Measurements from ENCODE around the gene ADGRG4. TPM values are rescaled to one million over a fixed set of nuclear protein-coding genes. Genes with fewer than 3 reads are reported as not detected.
A peak's percentile ranks its signal among the peaks of the same experiment; 100 is the strongest.
"Not testable (repeated sequence)": the region's sequence is repeated elsewhere in the genome, so short reads cannot be mapped to it uniquely, and the experiment has no call there.

ADGRG4 gene, protein sequence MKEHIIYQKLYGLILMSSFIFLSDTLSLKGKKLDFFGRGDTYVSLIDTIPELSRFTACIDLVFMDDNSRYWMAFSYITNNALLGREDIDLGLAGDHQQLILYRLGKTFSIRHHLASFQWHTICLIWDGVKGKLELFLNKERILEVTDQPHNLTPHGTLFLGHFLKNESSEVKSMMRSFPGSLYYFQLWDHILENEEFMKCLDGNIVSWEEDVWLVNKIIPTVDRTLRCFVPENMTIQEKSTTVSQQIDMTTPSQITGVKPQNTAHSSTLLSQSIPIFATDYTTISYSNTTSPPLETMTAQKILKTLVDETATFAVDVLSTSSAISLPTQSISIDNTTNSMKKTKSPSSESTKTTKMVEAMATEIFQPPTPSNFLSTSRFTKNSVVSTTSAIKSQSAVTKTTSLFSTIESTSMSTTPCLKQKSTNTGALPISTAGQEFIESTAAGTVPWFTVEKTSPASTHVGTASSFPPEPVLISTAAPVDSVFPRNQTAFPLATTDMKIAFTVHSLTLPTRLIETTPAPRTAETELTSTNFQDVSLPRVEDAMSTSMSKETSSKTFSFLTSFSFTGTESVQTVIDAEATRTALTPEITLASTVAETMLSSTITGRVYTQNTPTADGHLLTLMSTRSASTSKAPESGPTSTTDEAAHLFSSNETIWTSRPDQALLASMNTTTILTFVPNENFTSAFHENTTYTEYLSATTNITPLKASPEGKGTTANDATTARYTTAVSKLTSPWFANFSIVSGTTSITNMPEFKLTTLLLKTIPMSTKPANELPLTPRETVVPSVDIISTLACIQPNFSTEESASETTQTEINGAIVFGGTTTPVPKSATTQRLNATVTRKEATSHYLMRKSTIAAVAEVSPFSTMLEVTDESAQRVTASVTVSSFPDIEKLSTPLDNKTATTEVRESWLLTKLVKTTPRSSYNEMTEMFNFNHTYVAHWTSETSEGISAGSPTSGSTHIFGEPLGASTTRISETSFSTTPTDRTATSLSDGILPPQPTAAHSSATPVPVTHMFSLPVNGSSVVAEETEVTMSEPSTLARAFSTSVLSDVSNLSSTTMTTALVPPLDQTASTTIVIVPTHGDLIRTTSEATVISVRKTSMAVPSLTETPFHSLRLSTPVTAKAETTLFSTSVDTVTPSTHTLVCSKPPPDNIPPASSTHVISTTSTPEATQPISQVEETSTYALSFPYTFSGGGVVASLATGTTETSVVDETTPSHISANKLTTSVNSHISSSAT (N-terminal part only)
- total RNA-seq (0.13 TPM), polyA plus RNA-seq (ENCODE audit: insufficient read depth, low read depth, low replicate concordance) (not detected)
- long read RNA-seq, donor 1 = 0 reads
- long read RNA-seq, donor 2 = 0 reads
- long read RNA-seq, donor 3 = 0 reads
- long read RNA-seq, donor 4 = 0 reads
- long read RNA-seq, donor 5 = 0 reads
- long read RNA-seq, donor 6 = 0 reads
- long read RNA-seq, donor 7 = 0 reads
- long read RNA-seq, donor 8 = 0 reads
- long read RNA-seq, donor 9 = 0 reads
- long read RNA-seq, donor 10 = 0 reads

DNA sequence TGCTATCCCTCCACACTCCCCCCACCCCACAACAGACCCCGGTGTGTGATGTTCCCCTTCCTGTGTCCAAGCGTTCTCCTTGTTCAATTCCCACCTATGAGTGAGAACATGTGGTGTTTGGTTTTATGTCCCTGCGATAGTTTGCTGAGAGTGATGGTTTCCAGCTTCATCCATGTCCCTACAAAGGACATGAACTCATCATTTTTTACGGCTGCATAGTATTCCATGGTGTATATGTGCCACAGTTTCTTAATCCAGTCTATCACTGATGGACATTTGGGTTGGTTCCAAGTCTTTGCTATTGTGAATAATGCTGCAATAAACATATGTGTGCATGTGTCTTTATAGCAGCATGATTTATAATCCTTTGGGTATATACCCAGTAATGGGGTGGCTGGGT lies at the start of gene ADGRG4:
Gene ADGRG4, plus strand, starts transcription at position 243 of the 400 bp plus-strand sequence. CDS start 7,815 bp downstream, outside the sequence.
- H3K4me1 ChIP-seq (ENCODE audit: control insufficient read depth in 2 of 3, insufficient read depth in 2 of 3, low read depth in 1 of 3, low read length in 3 of 3); FAIRE-seq; H3K36me3 ChIP-seq (ENCODE audit: control insufficient read depth in 2 of 3, insufficient read depth in 3 of 3, low read length in 3 of 3); H3K27ac ChIP-seq (ENCODE audit: low read depth in 2 of 2, low read length in 2 of 2); H3K4me3 ChIP-seq (ENCODE audit: low read length in 3 of 3); DNase-seq; intact Hi-C loops (cut with DNase I); H3K9ac ChIP-seq (ENCODE audit: low read length in 3 of 3); H3K9me3 ChIP-seq (ENCODE audit: control insufficient read depth in 2 of 3, insufficient read depth in 1 of 3, low read length in 3 of 3); H3K27me3 ChIP-seq (ENCODE audit: control insufficient read depth, insufficient read depth, low read length): not testable (repeated sequence)

DNA sequence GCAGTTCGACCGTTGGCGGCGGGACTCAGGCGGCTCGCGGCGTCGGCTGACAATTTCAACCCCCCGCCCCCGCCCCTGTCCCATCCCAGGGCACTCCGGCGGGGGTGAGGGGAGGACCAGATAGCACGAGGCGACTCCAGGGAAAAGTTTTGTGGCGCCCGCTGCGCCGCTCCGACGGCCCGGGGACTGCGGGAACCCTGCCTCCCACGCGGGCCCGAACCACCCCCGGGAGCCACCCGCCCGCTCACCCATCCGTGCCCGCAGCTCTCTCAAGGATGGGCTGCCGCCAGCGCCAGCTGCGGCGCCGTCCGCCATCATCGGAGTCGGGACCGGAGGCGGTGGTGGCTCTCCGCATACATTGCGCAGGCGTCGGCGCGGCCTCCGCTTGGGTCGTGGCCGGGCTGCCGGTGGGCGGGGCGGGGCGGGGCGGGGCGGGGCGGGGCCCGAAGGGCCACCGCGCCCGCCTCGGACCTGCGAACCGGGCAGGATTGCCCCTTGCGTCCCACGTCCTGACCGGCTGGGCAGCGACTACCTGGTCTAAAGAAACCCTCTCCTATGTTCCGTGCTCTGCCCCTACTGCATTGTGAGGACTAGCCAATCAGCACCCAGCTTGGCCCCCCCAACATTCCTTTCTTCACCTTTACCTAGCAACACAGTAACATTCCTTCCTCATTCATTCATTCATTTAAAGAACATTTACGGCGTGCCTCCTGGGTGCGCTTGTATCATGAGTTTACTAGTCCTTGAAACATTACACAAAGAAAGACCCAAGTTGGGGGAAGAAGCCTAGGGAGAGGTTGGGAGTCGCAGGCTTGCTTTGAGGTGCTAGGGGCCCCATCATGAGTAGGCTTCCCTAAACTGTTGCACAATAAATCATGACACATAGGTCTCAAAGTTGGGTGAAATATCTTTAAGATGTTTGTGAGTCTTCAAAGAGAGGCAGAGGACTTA lies 49.4 kb upstream of the ADGRG4 start, which contains the start of gene MAP7D3:
Gene MAP7D3, minus strand, starts transcription at position 360 of the 951 bp plus-strand sequence. Its CDS starts 42 bp downstream, at position 318.
- Histone ChIP-seq H3K9me3 (ENCODE audit: control insufficient read depth in 2 of 3, insufficient read depth in 1 of 3, low read length in 3 of 3) (no peaks in the 10 kb centered on the region), H3K4me3 (ENCODE audit: low read length in 3 of 3) (peak within 1 kb of the TSS; percentile 59 to 69 (median 67)), H3K27ac (ENCODE audit: low read depth in 2 of 2, low read length in 2 of 2) (no peak within 1 kb of the TSS), H3K27me3 (ENCODE audit: control insufficient read depth, insufficient read depth, low read length) (no peaks in the 10 kb centered on the region), H3K4me1 (ENCODE audit: control insufficient read depth in 2 of 3, insufficient read depth in 2 of 3, low read depth in 1 of 3, low read length in 3 of 3) (peaks cover 0 to 4% (median 0%) of the 10 kb centered on the region in 3 donors), H3K9ac (ENCODE audit: low read length in 3 of 3) (peak within 1 kb of the TSS in 2 of 3 donors; percentile 5 to 29), H3K36me3 (ENCODE audit: control insufficient read depth in 2 of 3, insufficient read depth in 3 of 3, low read length in 3 of 3) (no peaks in the 10 kb centered on the region)
- intact Hi-C loops (cut with DNase I) = no loop called here
- TF ChIP-seq, protein P1, sequence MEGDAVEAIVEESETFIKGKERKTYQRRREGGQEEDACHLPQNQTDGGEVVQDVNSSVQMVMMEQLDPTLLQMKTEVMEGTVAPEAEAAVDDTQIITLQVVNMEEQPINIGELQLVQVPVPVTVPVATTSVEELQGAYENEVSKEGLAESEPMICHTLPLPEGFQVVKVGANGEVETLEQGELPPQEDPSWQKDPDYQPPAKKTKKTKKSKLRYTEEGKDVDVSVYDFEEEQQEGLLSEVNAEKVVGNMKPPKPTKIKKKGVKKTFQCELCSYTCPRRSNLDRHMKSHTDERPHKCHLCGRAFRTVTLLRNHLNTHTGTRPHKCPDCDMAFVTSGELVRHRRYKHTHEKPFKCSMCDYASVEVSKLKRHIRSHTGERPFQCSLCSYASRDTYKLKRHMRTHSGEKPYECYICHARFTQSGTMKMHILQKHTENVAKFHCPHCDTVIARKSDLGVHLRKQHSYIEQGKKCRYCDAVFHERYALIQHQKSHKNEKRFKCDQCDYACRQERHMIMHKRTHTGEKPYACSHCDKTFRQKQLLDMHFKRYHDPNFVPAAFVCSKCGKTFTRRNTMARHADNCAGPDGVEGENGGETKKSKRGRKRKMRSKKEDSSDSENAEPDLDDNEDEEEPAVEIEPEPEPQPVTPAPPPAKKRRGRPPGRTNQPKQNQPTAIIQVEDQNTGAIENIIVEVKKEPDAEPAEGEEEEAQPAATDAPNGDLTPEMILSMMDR (IDR thresholded peaks at IDR 0.05; ENCODE audit: borderline replicate concordance, extremely low read depth, insufficient read depth) = no peak
- peak; percentile 52 to 86 (median 74) for DNase-seq
- FAIRE-seq = no peak

DNA sequence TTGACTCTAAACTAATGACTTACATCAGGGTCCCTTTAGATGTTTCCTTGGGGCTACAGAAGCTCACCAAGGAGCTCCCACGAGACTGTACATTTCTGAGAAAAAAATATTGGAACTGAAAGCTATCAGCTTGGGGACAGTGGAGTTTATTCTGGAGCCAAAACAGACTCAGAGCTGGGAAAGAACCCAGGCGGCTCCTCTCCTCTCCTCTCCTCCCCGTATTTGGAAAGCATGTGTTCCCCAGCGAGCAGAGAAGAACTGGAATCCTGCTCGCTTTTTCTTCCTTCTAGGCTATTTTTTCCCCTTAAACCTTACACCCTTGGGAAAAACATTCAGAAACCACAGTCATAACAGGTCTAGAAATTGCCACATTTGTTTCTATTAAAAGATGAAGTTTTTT lies 45.2 kb upstream of the ADGRG4 start:
- DNase-seq (no peak), FAIRE-seq (no peak)
- no peaks in the 10 kb centered on the region for H3K36me3 ChIP-seq (ENCODE audit: control insufficient read depth in 2 of 3, insufficient read depth in 3 of 3, low read length in 3 of 3)
- TF ChIP-seq, protein P1 (IDR thresholded peaks at IDR 0.05; ENCODE audit: borderline replicate concordance, extremely low read depth, insufficient read depth) = no peak
- no peak overlapping the region for H3K27ac ChIP-seq (ENCODE audit: low read depth in 2 of 2, low read length in 2 of 2)
- H3K9ac ChIP-seq (ENCODE audit: low read length in 3 of 3) = no peak overlapping the region
- H3K9me3 ChIP-seq (ENCODE audit: control insufficient read depth in 2 of 3, insufficient read depth in 1 of 3, low read length in 3 of 3) = no peaks in the 10 kb centered on the region
- H3K4me1 ChIP-seq (ENCODE audit: control insufficient read depth in 2 of 3, insufficient read depth in 2 of 3, low read depth in 1 of 3, low read length in 3 of 3) = peaks cover 0 to 4% (median 0%) of the 10 kb centered on the region in 3 donors
- intact Hi-C loops (cut with DNase I) = no loop called here
- H3K27me3 ChIP-seq (ENCODE audit: control insufficient read depth, insufficient read depth, low read length) = no peaks in the 10 kb centered on the region
- H3K4me3 ChIP-seq (ENCODE audit: low read length in 3 of 3) = no peak overlapping the region

All from kidney (tissue), 22 donors.